HEK293 (cell line): ENCODE results near the gene ASNS.
A peak's percentile ranks its signal among the peaks of the same experiment; 100 is the strongest.
"Not testable (repeated sequence)": the region's sequence is repeated elsewhere in the genome, so short reads cannot be mapped to it uniquely, and the experiment has no call there.

ENCODE experiments used
- CTCF ChIA-PET: fragments of 350-600 bp; formaldehyde crosslinking; extraction: SDS; loops from one replicate; lab custom pipeline; 2021; ENCODE audit warnings: antibody characterized with exemption; lab: Yijun Ruan, JAX
- POLR2A ChIA-PET: fragments of 300-600 bp; formaldehyde crosslinking; extraction: SDS; loops from one replicate; lab custom pipeline; 2020; ENCODE audit warnings: antibody characterized with exemption, inconsistent platforms; lab: Yijun Ruan, JAX
- H3K27ac ChIP-seq: fragments of 200-500 bp; sonication (Bioruptor generic); 2 replicates; pipeline ENCODE4 v1.5.1; 2014; ENCODE audit warnings: low read depth, low read length, control low read depth, inconsistent platforms; ENCODE audit errors: extremely low read depth
- H3K36me3 ChIP-seq, 2 experiments: fragments of 200-500 bp in 1 of 2; sonication (Bioruptor generic) in 1 of 2; 1 replicate in 1 of 2; 2 replicates in 1 of 2; pipeline ENCODE4 v1.5.1; 2014 to 2017; ENCODE audit warnings: inconsistent platforms in 2 of 2, low read length in 2 of 2; ENCODE audit not compliant: control insufficient read depth in 2 of 2, insufficient read depth in 1 of 2
- H3K4me1 ChIP-seq: fragments of 200-500 bp; sonication (Bioruptor generic); 2 replicates; pipeline ENCODE4 v1.5.1; 2014; ENCODE audit warnings: mild to moderate bottlenecking, low read length, inconsistent platforms; ENCODE audit not compliant: control insufficient read depth, insufficient read depth
- H3K4me3 ChIP-seq: 2 replicates; pipeline ENCODE4 v1.5.1; 2011; ENCODE audit warnings: low read depth, mild to moderate bottlenecking, control low read depth, low read length, moderate library complexity
- H3K9me3 ChIP-seq: fragments of 200-500 bp; sonication (Bioruptor generic); 2 replicates; pipeline ENCODE4 v1.5.1; 2014; ENCODE audit warnings: low read depth, low read length, inconsistent platforms; ENCODE audit not compliant: control insufficient read depth, insufficient read depth
- KLF10 ChIP-seq: fragments of 450-650 bp; IDR thresholded peaks from 2 replicates; pipeline ENCODE4 v1.5.1; 2018; ENCODE audit warnings: missing biosample characterization, mild to moderate bottlenecking, missing genetic modification characterization
- MEIS1 ChIP-seq: sonication (generic); formaldehyde crosslinking; IDR thresholded peaks from 2 replicates; pipeline ENCODE4 v1.8.1; 2022; ENCODE audit warnings: missing genetic modification reagents, mild to moderate bottlenecking, borderline replicate concordance
- SALL2 ChIP-seq: fragments of 450-650 bp; formaldehyde crosslinking; IDR thresholded peaks from 2 replicates; pipeline ENCODE4 v1.5.0; 2017; ENCODE audit warnings: missing biosample characterization, mild to moderate bottlenecking, missing genetic modification characterization, borderline replicate concordance
- SCRT2 ChIP-seq: fragments of 450-650 bp; formaldehyde crosslinking; IDR thresholded peaks from 2 replicates; pipeline ENCODE4 v1.5.1; 2016; ENCODE audit warnings: missing biosample characterization, missing genetic modification characterization
- ZBTB26 ChIP-seq: fragments of 450-650 bp; formaldehyde crosslinking; optimal IDR thresholded peaks from 2 replicates; pipeline ENCODE3; 2016; ENCODE audit warnings: missing biosample characterization, mild to moderate bottlenecking, missing genetic modification characterization
- ZFHX2 ChIP-seq: fragments of 450-650 bp; formaldehyde crosslinking; conservative IDR thresholded peaks from 2 replicates; pipeline ENCODE4 v1.5.1; 2016; ENCODE audit warnings: missing biosample characterization, missing genetic modification characterization
- ZNF112 ChIP-seq: fragments of 450-650 bp; formaldehyde crosslinking; IDR thresholded peaks from 2 replicates; pipeline ENCODE4 v1.5.0; 2017; ENCODE audit warnings: missing biosample characterization, missing genetic modification characterization
- ZNF146 ChIP-seq: fragments of 450-650 bp; formaldehyde crosslinking; IDR thresholded peaks from 2 replicates; pipeline ENCODE4 v1.5.1; 2016; ENCODE audit warnings: missing biosample characterization, missing genetic modification characterization
- ZNF184 ChIP-seq: fragments of 450-650 bp; IDR thresholded peaks from 2 replicates; pipeline ENCODE4 v1.5.1; 2018; ENCODE audit warnings: missing biosample characterization, mild to moderate bottlenecking, missing genetic modification characterization
- ZNF2 ChIP-seq: fragments of 450-650 bp; formaldehyde crosslinking; IDR thresholded peaks from 2 replicates; pipeline ENCODE4 v1.5.1; 2016; ENCODE audit warnings: missing biosample characterization, missing genetic modification characterization
- ZNF280D ChIP-seq: fragments of 450-650 bp; formaldehyde crosslinking; IDR thresholded peaks from 2 replicates; pipeline ENCODE4 v1.5.1; 2016; ENCODE audit warnings: missing biosample characterization, missing genetic modification characterization
- ZNF350 ChIP-seq: fragments of 450-650 bp; formaldehyde crosslinking; IDR thresholded peaks from 2 replicates; pipeline ENCODE4 v1.5.0; 2017; ENCODE audit warnings: missing biosample characterization, mild to moderate bottlenecking, missing genetic modification characterization
- ZNF501 ChIP-seq: fragments of 450-650 bp; formaldehyde crosslinking; IDR thresholded peaks from 2 replicates; pipeline ENCODE4 v1.5.1; 2016; ENCODE audit warnings: missing biosample characterization, missing genetic modification characterization
- ZNF544 ChIP-seq: fragments of 450-650 bp; formaldehyde crosslinking; IDR thresholded peaks from 2 replicates; pipeline ENCODE4 v1.5.0; 2017; ENCODE audit warnings: missing biosample characterization, missing genetic modification characterization
- ZNF580 ChIP-seq: fragments of 450-650 bp; formaldehyde crosslinking; IDR thresholded peaks from 2 replicates; pipeline ENCODE4 v1.5.1; 2016; ENCODE audit warnings: missing biosample characterization, missing genetic modification characterization
- ZNF623 ChIP-seq: fragments of 450-650 bp; formaldehyde crosslinking; IDR thresholded peaks from 2 replicates; pipeline ENCODE4 v1.5.1; 2016; ENCODE audit warnings: missing biosample characterization, missing genetic modification characterization
- ZNF629 ChIP-seq: fragments of 450-650 bp; formaldehyde crosslinking; IDR thresholded peaks from 2 replicates; pipeline ENCODE4 v1.5.1; 2017; ENCODE audit warnings: missing biosample characterization, missing genetic modification characterization
- ZNF645 ChIP-seq: fragments of 450-650 bp; formaldehyde crosslinking; IDR thresholded peaks from 2 replicates; pipeline ENCODE4; 2016; ENCODE audit warnings: missing biosample characterization, missing genetic modification characterization
- ZNF692 ChIP-seq: fragments of 450-650 bp; formaldehyde crosslinking; IDR thresholded peaks from 2 replicates; pipeline ENCODE4 v1.5.1; 2016; ENCODE audit warnings: missing biosample characterization, missing genetic modification characterization
- ZNF837 ChIP-seq: fragments of 450-650 bp; formaldehyde crosslinking; IDR thresholded peaks from 2 replicates; pipeline ENCODE4 v1.5.1; 2016; ENCODE audit warnings: missing biosample characterization, missing genetic modification characterization
- ZSCAN4 ChIP-seq: fragments of 450-650 bp; formaldehyde crosslinking; IDR thresholded peaks from 2 replicates; pipeline ENCODE4 v1.5.1; 2017; ENCODE audit warnings: missing biosample characterization, missing genetic modification characterization

Gene ASNS

GRCh38 chr7:97851683-97852082 lies 20.5 kb downstream of the ASNS start (continued):
- no peak for TF ChIP-seq ZSCAN4
- no peak for TF ChIP-seq ZNF501
- no peak for TF ChIP-seq ZNF645 (tag by site-specific recombination)

GRCh38 chr7:97850262-97851031 lies 21.8 kb downstream of the ASNS start:
- H3K4me3 ChIP-seq, H3K4me1 ChIP-seq, H3K9me3 ChIP-seq, POLR2A ChIA-PET, H3K27ac ChIP-seq: not testable (repeated sequence)
- CTCF ChIA-PET = interaction anchor here (0.7 kb wide), 1 partner anchor 163 kb away, joined by 4 read pairs; no protein-coding TSS in a partner anchor
- peak; percentile 97 for TF ChIP-seq ZNF146
- peak; percentile 82 for TF ChIP-seq ZNF580
- TF ChIP-seq ZNF280D (tag by site-specific recombination) = 0 out of 2 replicates have a peak, but pooled peaks have one; percentile 67
- 0 out of 2 replicates have a peak, but pooled peaks have one; percentile 15 for TF ChIP-seq ZNF2
- TF ChIP-seq SCRT2 (tag by site-specific recombination) = peak; percentile 56; the same call in 1 of the 2 replicates
- peak; percentile 93 for TF ChIP-seq ZNF184
- H3K36me3 ChIP-seq = peaks cover 3 to 36% of the 10 kb centered on the region in 2 experiments; a peak in 2 of 3 replicates

- H3K36me3 ChIP-seq = peaks cover 0 to 15% of the 10 kb centered on the region in 2 experiments; a peak in 2 of 3 replicates
- TF ChIP-seq ZNF350 (tag by site-specific recombination) = no peak
- CTCF ChIA-PET = interaction anchor here (0.6 to 3.5 kb wide), 7 partner anchors 8 to 1932 kb away, joined by 3 to 27 read pairs (median 3); no protein-coding TSS in a partner anchor
- H3K4me1 ChIP-seq = no peaks in the 10 kb centered on the region
- no peak overlapping the region for H3K4me3 ChIP-seq
- POLR2A ChIA-PET = no interaction called here
- H3K27ac ChIP-seq = no peak overlapping the region
- no peaks in the 10 kb centered on the region for H3K9me3 ChIP-seq
These were observed 24.4 kb downstream of the ASNS start for GRCh38 chr7:97847791-97848190.

GRCh38 chr7:97846945-97847344 lies 25.3 kb downstream of the ASNS start:
- Histone ChIP-seq H3K4me3 (no peak overlapping the region), H3K9me3 (no peaks in the 10 kb centered on the region), H3K36me3 (peaks cover 0 to 7% of the 10 kb centered on the region in 2 experiments; a peak in 1 of 3 replicates), H3K4me1 (no peaks in the 10 kb centered on the region), H3K27ac (no peak overlapping the region)
- ChIA-PET CTCF (interaction anchor here (0.6 to 3.5 kb wide), 4 partner anchors 9 to 743 kb away, joined by 3 to 27 read pairs (median 4); no protein-coding TSS in a partner anchor), POLR2A (no interaction called here)
- TF ChIP-seq ZNF837 = no peak
- no peak for TF ChIP-seq ZNF623 (tag by site-specific recombination)
- no peak for TF ChIP-seq ZNF692 (tag by site-specific recombination)
- no peak for TF ChIP-seq ZBTB26 (tag by site-specific recombination)
- no peak for TF ChIP-seq ZNF629
- no peak for TF ChIP-seq ZNF112 (tag by site-specific recombination)
- TF ChIP-seq ZNF544 (tag by site-specific recombination) = no peak
- TF ChIP-seq ZFHX2 (tag by site-specific recombination) = no peak
- no peak for TF ChIP-seq KLF10 (tag by site-specific recombination)
- no peak for TF ChIP-seq SALL2
- no peak for TF ChIP-seq MEIS1 (CRISPR knock-in tag)
